GM20000 (cell line): Measurements from ENCODE around the gene MUC4.

ENCODE experiments used
- DNase-seq: peaks from one replicate; pipeline ENCODE4 v3.0.0; 2012; ENCODE audit warnings: low spot score
- CTCF ChIP-seq: IDR thresholded peaks from 2 replicates; pipeline ENCODE4 v1.5.1; 2012; ENCODE audit warnings: mild to moderate bottlenecking, control low read depth; ENCODE audit errors: extremely low read depth, missing control alignments

MUC4 gene

GRCh38 chr3:195823999-195824398 lies 12.3 kb upstream of the MUC4 start:
- no peak for DNase-seq
- no peak for TF ChIP-seq CTCF

GRCh38 chr3:195823280-195823679 lies 11.6 kb upstream of the MUC4 start:
- no peak for DNase-seq
- no peak for TF ChIP-seq CTCF

GRCh38 chr3:195822131-195822696 lies 10.5 kb upstream of the MUC4 start:
- DNase-seq = no peak
- no peak for TF ChIP-seq CTCF

GRCh38 chr3:195821403-195822130 lies 9.8 kb upstream of the MUC4 start:
- TF ChIP-seq CTCF = no peak
- DNase-seq = no peak

GRCh38 chr3:195820901-195821300 lies 9.2 kb upstream of the MUC4 start:
- no peak for DNase-seq
- no peak for TF ChIP-seq CTCF

- no peak for TF ChIP-seq CTCF
- no peak for DNase-seq
These were observed 8.5 kb upstream of the MUC4 start for GRCh38 chr3:195820186-195820585.

- no peak for DNase-seq
- no peak for TF ChIP-seq CTCF
These were observed 6.6 kb upstream of the MUC4 start for GRCh38 chr3:195818301-195818700.
